ENCODE measurements around the gene SFT2D2. TPM values are rescaled to one million over a fixed set of nuclear protein-coding genes. Genes with fewer than 3 reads are reported as not detected.

Gene SFT2D2
- total RNA-seq, 1 donor from 2014 or later = 71.1 TPM

DNA sequence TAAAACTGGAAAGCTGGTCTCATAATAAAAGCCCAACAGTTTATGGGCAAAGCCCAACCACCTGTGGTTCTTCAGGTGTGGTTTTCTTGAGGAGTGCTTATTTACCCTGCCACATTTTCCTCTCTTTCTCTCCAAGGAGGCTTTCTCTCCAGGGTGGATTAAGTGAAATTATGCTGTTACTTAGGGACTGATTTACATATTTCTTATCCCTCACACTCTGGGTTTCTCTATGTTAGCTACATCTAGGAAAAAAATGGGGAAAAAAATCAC, 59.7 kb downstream of the SFT2D2 start:
- H3K27me3 Mint-ChIP-seq (ENCODE audit: insufficient read depth) = no peaks in the 10 kb centered on the region
- no peak for DNase-seq (ENCODE audit: low spot score)
- peaks cover 17% of the 10 kb centered on the region for H3K4me1 Mint-ChIP-seq (ENCODE audit: low read depth)
- H3K9me3 Mint-ChIP-seq = no peaks in the 10 kb centered on the region
- no peak overlapping the region for H3K27ac Mint-ChIP-seq
- intact Hi-C loops (cut with micrococcal nuclease) = no loop called here
- no peak overlapping the region for H3K4me3 Mint-ChIP-seq
- H3K36me3 Mint-ChIP-seq (ENCODE audit: low read depth) = no peaks in the 10 kb centered on the region

- Mint-ChIP-seq H3K9me3 (no peaks in the 10 kb centered on the region), H3K4me1 (ENCODE audit: low read depth) (peaks cover 17% of the 10 kb centered on the region), H3K27ac (no peak overlapping the region), H3K36me3 (ENCODE audit: low read depth) (no peaks in the 10 kb centered on the region), H3K4me3 (no peak overlapping the region), H3K27me3 (ENCODE audit: insufficient read depth) (no peaks in the 10 kb centered on the region)
- DNase-seq (ENCODE audit: low spot score) = no peak
- intact Hi-C loops (cut with micrococcal nuclease) = loop anchor here (2.0 kb wide), 1 partner anchor 59 kb away; the partner anchor contains the start of gene SFT2D2
Measured at GRCh38 chr1:168285971-168286927, 60.4 kb downstream of the SFT2D2 start.

DNA sequence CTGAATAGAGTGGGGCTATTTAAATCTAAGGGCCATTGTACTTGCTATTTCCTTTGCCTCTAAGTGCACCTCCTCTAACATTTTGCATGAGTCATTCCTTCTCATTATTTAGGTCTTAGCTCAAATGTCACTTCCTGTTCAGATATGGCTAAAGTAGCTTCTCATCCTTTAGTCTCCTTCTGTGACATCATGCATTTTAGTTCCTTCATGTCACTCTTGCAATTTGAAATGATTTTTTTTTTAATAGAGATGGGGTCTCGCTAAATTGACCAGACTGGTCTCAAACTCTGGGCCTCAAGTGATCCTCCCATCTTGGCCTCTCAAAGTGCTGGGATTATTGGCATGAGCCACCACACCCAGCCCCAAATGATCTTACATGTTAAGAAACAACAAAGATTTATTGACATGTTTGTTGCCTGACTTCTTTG, 61.4 kb downstream of the SFT2D2 start:
- no peak overlapping the region for H3K27ac Mint-ChIP-seq
- no peak for DNase-seq (ENCODE audit: low spot score)
- H3K36me3 Mint-ChIP-seq (ENCODE audit: low read depth) = no peaks in the 10 kb centered on the region
- no peaks in the 10 kb centered on the region for H3K9me3 Mint-ChIP-seq
- H3K27me3 Mint-ChIP-seq (ENCODE audit: insufficient read depth) = no peaks in the 10 kb centered on the region
- peaks cover 17% of the 10 kb centered on the region for H3K4me1 Mint-ChIP-seq (ENCODE audit: low read depth)
- intact Hi-C loops (cut with micrococcal nuclease) = loop anchor here (2.0 kb wide), 1 partner anchor 60 kb away; the partner anchor contains the start of gene SFT2D2
- H3K4me3 Mint-ChIP-seq = no peak overlapping the region

DNA sequence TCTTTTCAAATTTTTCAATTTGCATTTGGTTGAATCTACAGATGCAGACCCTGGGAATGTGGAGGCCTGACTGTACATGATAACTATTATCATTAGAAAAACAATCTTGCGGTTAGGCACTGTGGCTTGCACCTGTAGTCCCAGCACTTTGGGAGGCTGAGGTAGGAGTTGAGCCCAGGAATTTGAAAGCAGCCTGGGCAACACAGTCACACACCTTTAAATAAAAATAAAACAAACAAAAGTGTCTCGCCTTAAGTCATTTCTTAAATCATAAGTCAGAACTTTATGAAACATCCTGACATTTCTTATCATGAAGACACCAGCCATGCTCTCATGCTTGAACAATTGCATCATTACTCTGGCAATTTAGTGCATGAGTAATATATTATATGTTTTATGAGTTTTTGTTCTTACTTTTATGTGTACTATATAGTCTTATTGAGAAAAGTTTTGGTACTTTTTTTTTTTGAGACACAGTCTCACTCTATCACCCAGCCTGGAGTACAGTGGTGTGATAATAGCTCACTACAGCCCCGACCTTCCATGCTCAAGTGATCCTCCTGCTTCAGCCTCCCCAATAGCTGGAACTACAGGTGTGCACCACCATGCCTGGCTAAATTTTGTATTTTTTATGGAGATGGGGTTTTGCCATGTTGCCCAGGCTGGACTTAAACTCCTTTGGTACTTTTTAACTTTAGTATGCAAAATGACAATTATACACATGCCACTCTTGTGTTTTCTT, 62.7 kb downstream of the SFT2D2 start:
- intact Hi-C loops (cut with micrococcal nuclease) = no loop called here

DNA sequence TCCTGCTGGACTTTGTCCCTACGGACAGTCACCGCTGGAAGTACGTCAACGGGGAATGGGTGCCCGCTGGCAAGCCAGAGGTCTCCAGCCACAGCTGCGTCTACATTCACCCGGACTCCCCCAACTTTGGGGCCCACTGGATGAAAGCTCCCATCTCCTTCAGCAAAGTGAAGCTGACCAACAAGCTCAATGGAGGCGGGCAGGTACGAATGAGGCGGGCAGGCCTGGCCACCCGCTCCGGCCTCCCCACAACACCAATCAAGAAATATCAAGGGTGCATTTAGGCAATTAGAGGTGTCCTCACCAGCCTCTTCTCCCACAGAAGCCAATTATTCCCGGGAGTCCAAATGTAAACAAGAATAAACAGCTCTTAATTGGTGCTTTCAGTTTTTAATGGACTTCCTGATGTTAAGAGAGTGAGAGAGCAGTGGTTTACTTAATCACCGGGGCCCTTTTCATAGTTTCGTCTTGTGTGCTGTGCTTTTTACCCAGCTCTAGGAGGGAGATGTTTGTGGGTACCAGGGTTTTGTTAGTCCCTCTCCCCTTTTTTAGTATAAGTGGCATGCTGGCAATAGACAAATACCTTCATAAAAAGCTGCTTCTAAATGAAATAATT, 65.5 kb downstream of the SFT2D2 start:
- no peak for DNase-seq (ENCODE audit: low spot score)
- H3K4me3 Mint-ChIP-seq = no peak overlapping the region
- no peaks in the 10 kb centered on the region for H3K27me3 Mint-ChIP-seq (ENCODE audit: insufficient read depth)
- H3K27ac Mint-ChIP-seq = no peak overlapping the region
- intact Hi-C loops (cut with micrococcal nuclease) = no loop called here
- peaks cover 14% of the 10 kb centered on the region for H3K4me1 Mint-ChIP-seq (ENCODE audit: low read depth)
- H3K36me3 Mint-ChIP-seq (ENCODE audit: low read depth) = no peaks in the 10 kb centered on the region
- H3K9me3 Mint-ChIP-seq = no peaks in the 10 kb centered on the region

More for the DNA sequence above, 62.7 kb downstream of the SFT2D2 start:
- Mint-ChIP-seq H3K27me3 (ENCODE audit: insufficient read depth) (no peaks in the 10 kb centered on the region), H3K9me3 (no peaks in the 10 kb centered on the region), H3K36me3 (ENCODE audit: low read depth) (no peaks in the 10 kb centered on the region), H3K4me1 (ENCODE audit: low read depth) (peaks cover 17% of the 10 kb centered on the region), H3K27ac (no peak overlapping the region), H3K4me3 (no peak overlapping the region)
- DNase-seq (ENCODE audit: low spot score) = no peak

DNA sequence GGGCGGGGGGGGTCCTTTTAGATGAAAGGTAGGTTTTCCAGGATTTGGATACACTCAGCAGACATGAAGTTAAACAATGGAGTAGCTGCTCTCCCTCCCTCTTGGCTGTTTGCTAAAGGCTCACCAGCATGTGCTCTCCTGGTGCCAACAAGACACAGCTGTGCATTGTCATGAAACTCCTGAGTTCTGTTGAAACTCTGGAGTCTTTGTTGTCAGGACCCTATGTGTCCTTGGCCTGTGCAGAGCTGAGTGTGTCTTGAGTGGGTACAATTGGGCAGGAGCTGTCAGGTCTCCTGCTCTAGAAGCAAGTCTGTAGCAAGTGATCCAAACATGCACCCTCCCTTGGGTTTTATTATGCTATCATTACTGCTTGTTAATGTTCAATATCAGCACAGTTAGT, 67.6 kb downstream of the SFT2D2 start:
- DNase-seq (ENCODE audit: low spot score) = no peak
- no peak overlapping the region for H3K4me3 Mint-ChIP-seq
- no peaks in the 10 kb centered on the region for H3K9me3 Mint-ChIP-seq
- H3K27ac Mint-ChIP-seq = no peak overlapping the region
- H3K4me1 Mint-ChIP-seq (ENCODE audit: low read depth) = no peaks in the 10 kb centered on the region
- intact Hi-C loops (cut with micrococcal nuclease) = no loop called here
- no peaks in the 10 kb centered on the region for H3K36me3 Mint-ChIP-seq (ENCODE audit: low read depth)
- H3K27me3 Mint-ChIP-seq (ENCODE audit: insufficient read depth) = no peaks in the 10 kb centered on the region

DNA sequence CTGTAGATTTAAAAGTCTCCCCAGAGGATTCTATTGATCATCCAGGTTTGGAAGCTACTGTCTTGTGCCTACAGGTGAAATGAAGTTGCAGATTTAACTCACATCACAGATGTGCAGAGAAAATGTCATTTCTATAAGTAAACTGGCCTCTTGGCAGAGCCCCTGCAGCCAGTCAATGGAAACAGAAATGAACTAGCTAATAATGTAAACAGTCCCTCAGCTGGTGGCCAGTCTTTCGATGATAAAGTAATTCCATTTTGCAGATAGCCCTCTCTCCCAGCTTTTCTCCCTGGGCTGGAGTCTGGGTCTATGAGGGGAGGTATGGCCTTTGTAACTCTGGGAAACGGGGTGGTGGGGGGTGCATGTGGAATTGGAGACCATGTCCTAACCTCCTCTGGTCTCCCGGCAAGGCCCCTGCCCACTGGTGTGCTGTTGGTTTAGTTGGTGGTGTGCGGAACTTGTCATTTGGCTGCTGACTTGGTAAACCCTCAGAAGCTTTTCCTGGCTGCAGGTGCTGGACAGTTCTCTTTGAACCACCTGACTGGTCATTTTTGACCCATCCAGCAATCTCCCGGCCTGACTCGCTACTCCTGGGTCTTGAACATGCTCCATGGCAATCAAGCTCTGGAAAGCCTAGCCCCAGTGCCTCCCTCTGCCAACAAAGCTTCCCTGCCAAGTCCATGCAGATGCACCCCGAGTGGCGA, 69.8 kb downstream of the SFT2D2 start:
- Mint-ChIP-seq H3K9me3 (no peaks in the 10 kb centered on the region), H3K4me3 (no peak overlapping the region), H3K4me1 (ENCODE audit: low read depth) (no peaks in the 10 kb centered on the region), H3K36me3 (ENCODE audit: low read depth) (no peaks in the 10 kb centered on the region), H3K27ac (no peak overlapping the region), H3K27me3 (ENCODE audit: insufficient read depth) (no peaks in the 10 kb centered on the region)
- intact Hi-C loops (cut with micrococcal nuclease) = no loop called here
- DNase-seq (ENCODE audit: low spot score) = no peak

GRCh38 chr1:168297019-168297730, 71.4 kb downstream of the SFT2D2 start:
- Mint-ChIP-seq H3K9me3 (no peaks in the 10 kb centered on the region), H3K36me3 (ENCODE audit: low read depth) (no peaks in the 10 kb centered on the region), H3K4me3 (no peak overlapping the region), H3K4me1 (ENCODE audit: low read depth) (no peaks in the 10 kb centered on the region), H3K27ac (no peak overlapping the region), H3K27me3 (ENCODE audit: insufficient read depth) (no peaks in the 10 kb centered on the region)
- no peak for DNase-seq (ENCODE audit: low spot score)
- intact Hi-C loops (cut with micrococcal nuclease) = no loop called here

DNA sequence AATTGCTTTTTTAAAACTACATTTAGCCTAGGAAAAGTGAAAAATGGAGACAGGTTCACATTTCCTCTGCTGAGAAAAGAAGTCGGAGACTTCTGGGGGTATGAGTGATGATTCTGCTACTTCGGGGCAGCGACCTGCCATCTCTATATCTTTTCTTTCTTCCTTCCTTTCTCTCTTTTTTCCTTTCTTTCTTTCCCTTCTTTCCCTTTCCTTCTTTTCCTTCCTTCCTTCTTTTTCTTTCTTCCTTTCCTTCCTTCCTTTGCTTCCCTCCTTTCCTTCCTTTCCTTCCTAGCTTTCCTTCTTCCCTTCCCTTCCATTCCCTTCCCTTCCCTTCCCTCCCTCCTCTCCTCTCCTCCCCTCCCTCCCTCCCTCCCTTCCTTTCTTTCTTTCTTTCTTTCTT, 72.6 kb downstream of the SFT2D2 start:
- no peaks in the 10 kb centered on the region for H3K4me1 Mint-ChIP-seq (ENCODE audit: low read depth)
- no peak overlapping the region for H3K4me3 Mint-ChIP-seq
- H3K27ac Mint-ChIP-seq = no peak overlapping the region

DNA sequence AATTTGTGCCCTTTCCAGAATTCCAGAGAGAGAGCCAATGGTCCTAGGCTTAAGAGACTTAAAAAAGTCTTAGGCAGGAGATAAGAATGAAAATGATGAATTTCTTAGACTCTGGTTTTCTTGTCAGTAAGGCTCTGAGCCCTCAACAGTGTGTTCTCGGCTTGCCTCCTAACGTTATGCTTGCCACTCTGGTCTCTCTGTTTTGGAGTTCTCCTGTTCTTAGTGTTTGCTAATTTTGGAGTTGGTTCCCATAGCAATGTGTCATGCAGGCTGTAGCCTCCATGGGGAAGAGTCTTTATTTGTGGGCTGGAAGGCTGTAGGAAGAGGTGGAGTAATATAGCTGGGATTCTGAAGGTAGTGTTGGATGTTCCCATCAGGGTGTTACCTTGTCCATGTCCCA, 74.8 kb downstream of the SFT2D2 start:
- no peak for DNase-seq (ENCODE audit: low spot score)
- H3K9me3 Mint-ChIP-seq = no peaks in the 10 kb centered on the region
- no peak overlapping the region for H3K4me3 Mint-ChIP-seq
- no peaks in the 10 kb centered on the region for H3K4me1 Mint-ChIP-seq (ENCODE audit: low read depth)
- H3K36me3 Mint-ChIP-seq (ENCODE audit: low read depth) = no peaks in the 10 kb centered on the region
- H3K27ac Mint-ChIP-seq = no peak overlapping the region
- intact Hi-C loops (cut with micrococcal nuclease) = no loop called here
- no peaks in the 10 kb centered on the region for H3K27me3 Mint-ChIP-seq (ENCODE audit: insufficient read depth)

More for the DNA sequence above, 72.6 kb downstream of the SFT2D2 start:
- no peak for DNase-seq (ENCODE audit: low spot score)
- no peaks in the 10 kb centered on the region for H3K36me3 Mint-ChIP-seq (ENCODE audit: low read depth)
- H3K9me3 Mint-ChIP-seq = no peaks in the 10 kb centered on the region
- H3K27me3 Mint-ChIP-seq (ENCODE audit: insufficient read depth) = no peaks in the 10 kb centered on the region
- intact Hi-C loops (cut with micrococcal nuclease) = no loop called here

GRCh38 chr1:168301664-168302320, 76.0 kb downstream of the SFT2D2 start:
- intact Hi-C loops (cut with micrococcal nuclease) = no loop called here
- H3K4me1 Mint-ChIP-seq (ENCODE audit: low read depth) = no peaks in the 10 kb centered on the region
- H3K9me3 Mint-ChIP-seq = no peaks in the 10 kb centered on the region
- no peak overlapping the region for H3K4me3 Mint-ChIP-seq
- no peaks in the 10 kb centered on the region for H3K36me3 Mint-ChIP-seq (ENCODE audit: low read depth)
- H3K27ac Mint-ChIP-seq = no peak overlapping the region
- H3K27me3 Mint-ChIP-seq (ENCODE audit: insufficient read depth) = peaks cover 1% of the 10 kb centered on the region
- no peak for DNase-seq (ENCODE audit: low spot score)

Measured in activated T-helper 1 cell treated with anti-CD3 and anti-CD28 coated beads, Interleukin-12 subunit alpha, Interleukin-12 subunit beta, Interleukin-2, Interleukin-4 antibody, amounts not matched to agents 30 ng/mL and 10 ng/mL and 1 ng/mL, durations not matched to agents 14 hours and 24 hours and 36 hours (primary cell).